Activated CD4-positive, alpha-beta memory T cell treated with anti-CD3 and anti-CD28 coated beads for 36 hours (primary cell): Measurements from ENCODE around the gene IGSF22. TPM values are rescaled to one million over a fixed set of nuclear protein-coding genes. Genes with fewer than 3 reads are reported as not detected.

Source experiments
- CTCF ChIA-PET: fragments of 350-600 bp; sonication (Branson Sonifier 250); formaldehyde crosslinking; loops from one replicate; lab custom pipeline; 2021; ENCODE audit warnings: antibody characterized with exemption, inconsistent platforms; lab: Charles Lee
- POLR2A ChIA-PET: fragments of 350-600 bp; sonication (Branson Sonifier 250); formaldehyde crosslinking; loops from one replicate; lab custom pipeline; 2021; ENCODE audit warnings: antibody characterized with exemption; lab: Charles Lee
- DNase-seq: peaks from one replicate; pipeline ENCODE4 v3.0.0-alpha.2; 2020
- H3K27ac Mint-ChIP-seq: one replicate; pipeline ENCODE4 v1.8.0; 2021; ENCODE audit warnings: mixed read lengths
- H3K27me3 Mint-ChIP-seq: one replicate; pipeline ENCODE4 v1.8.0; 2021; ENCODE audit warnings: mixed read lengths
- H3K36me3 Mint-ChIP-seq: one replicate; pipeline ENCODE4 v1.8.0; 2021; ENCODE audit warnings: mixed read lengths
- H3K4me1 Mint-ChIP-seq: one replicate; pipeline ENCODE4 v1.8.0; 2021; ENCODE audit warnings: low read depth, mixed read lengths
- H3K4me3 Mint-ChIP-seq: one replicate; pipeline ENCODE4 v1.8.0; 2021; ENCODE audit warnings: mild to moderate bottlenecking, mixed read lengths
- H3K9me3 Mint-ChIP-seq: one replicate; pipeline ENCODE4 v1.8.0; 2021; ENCODE audit warnings: mixed read lengths
- intact Hi-C: fragments of 100-400 bp; cut with micrococcal nuclease; formaldehyde crosslinking; loops from one replicate; pipeline ENCODE4 v1.15.1; 2023
- total RNA-seq, 2 experiments: library from RNA; stranded (reverse); gene quantifications; one replicate each; pipeline ENCODE4 v1.2.3, GENCODE V29; 2021

Gene IGSF22
- total RNA-seq, 2 experiments from 2014 or later = 0.85 to 1.00 TPM

DNA sequence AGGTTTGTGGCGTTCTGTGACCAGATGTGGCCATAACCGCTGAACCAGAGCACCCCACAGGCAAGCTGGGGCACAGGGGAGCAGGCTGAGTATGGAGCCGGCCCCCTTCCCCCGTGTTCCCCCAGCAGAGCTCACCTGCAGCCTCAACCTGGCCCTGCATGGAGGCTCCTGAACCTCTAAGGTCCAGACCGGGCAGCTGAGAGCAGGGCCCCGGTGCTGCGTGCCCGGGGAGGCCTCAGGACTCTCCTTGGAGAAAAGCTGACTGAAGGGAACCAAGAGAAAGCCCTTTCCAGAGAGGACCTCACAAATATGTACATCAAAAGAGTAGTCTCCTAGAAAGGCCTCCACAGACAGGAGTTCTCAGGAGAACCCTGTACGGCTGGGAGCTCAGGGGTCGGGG is 17.4 kb upstream of the IGSF22 start:
- Mint-ChIP-seq H3K27me3 (no peaks in the 10 kb centered on the region), H3K36me3 (no peaks in the 10 kb centered on the region), H3K4me1 (no peaks in the 10 kb centered on the region), H3K27ac (no peak overlapping the region), H3K9me3 (no peaks in the 10 kb centered on the region), H3K4me3 (no peak overlapping the region)
- no peak for DNase-seq
- intact Hi-C loops = no loop called here
- ChIA-PET POLR2A (no interaction called here), CTCF (interaction anchor here (1.1 to 2.7 kb wide), 2 partner anchors 12 to 21 kb away, joined by 4 to 9 read pairs; no protein-coding TSS in a partner anchor)

DNA sequence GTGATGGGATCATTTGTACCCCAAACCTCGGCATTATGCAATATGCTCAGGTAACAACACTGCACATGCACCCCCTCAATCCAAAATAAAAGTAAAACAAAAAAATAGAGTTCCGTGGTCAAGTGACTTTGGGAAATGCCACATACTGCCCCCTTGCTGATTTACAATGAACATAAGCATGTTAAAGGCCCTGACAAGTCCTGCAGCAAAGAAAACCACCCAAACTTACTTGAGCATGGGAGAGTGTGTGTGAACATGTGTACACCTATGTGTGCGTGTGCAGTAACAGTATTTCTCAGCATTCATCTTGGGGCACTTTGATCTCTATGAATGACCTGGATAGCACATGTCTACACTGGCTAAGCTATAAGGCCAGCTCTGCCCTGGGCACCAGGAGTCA is 15.8 kb upstream of the IGSF22 start:
- Mint-ChIP-seq H3K4me3 (no peak overlapping the region), H3K9me3 (no peaks in the 10 kb centered on the region), H3K27ac (no peak overlapping the region), H3K36me3 (no peaks in the 10 kb centered on the region), H3K27me3 (no peaks in the 10 kb centered on the region), H3K4me1 (no peaks in the 10 kb centered on the region)
- intact Hi-C loops = no loop called here
- no peak for DNase-seq
- POLR2A ChIA-PET = no interaction called here
- CTCF ChIA-PET = interaction anchor here (0.6 kb wide), 1 partner anchor 274 kb away, joined by 3 read pairs; no protein-coding TSS in a partner anchor

DNA sequence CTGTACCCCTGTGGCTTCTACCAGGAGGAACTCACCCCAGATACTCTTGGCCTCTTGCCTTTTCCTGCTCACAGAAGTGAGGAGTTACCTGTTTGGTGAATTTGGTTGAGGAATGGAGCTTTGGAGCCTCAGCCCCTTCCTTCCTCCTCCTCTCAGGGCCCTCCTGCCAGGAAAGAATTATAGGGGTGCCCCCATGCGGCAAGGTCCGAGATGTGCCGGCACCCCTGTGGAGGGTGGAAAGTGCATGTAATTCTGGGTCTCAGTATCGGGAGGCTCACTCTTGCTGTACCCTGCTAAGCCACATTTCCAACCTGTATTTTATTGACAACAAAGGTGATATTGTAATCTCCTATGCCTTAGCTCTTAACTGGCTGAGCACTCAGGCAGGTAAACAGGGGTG is 13.7 kb upstream of the IGSF22 start:
- H3K4me3 Mint-ChIP-seq = no peak overlapping the region
- H3K27ac Mint-ChIP-seq = no peak overlapping the region
- no peaks in the 10 kb centered on the region for H3K36me3 Mint-ChIP-seq
- no peaks in the 10 kb centered on the region for H3K4me1 Mint-ChIP-seq
- H3K9me3 Mint-ChIP-seq = no peaks in the 10 kb centered on the region
- H3K27me3 Mint-ChIP-seq = no peaks in the 10 kb centered on the region
- CTCF ChIA-PET = interaction anchor here (0.6 to 2.3 kb wide), 4 partner anchors 11 to 200 kb away, joined by 3 to 14 read pairs (median 5); no protein-coding TSS in a partner anchor
- DNase-seq = no peak
- intact Hi-C loops = no loop called here
- POLR2A ChIA-PET = no interaction called here

DNA sequence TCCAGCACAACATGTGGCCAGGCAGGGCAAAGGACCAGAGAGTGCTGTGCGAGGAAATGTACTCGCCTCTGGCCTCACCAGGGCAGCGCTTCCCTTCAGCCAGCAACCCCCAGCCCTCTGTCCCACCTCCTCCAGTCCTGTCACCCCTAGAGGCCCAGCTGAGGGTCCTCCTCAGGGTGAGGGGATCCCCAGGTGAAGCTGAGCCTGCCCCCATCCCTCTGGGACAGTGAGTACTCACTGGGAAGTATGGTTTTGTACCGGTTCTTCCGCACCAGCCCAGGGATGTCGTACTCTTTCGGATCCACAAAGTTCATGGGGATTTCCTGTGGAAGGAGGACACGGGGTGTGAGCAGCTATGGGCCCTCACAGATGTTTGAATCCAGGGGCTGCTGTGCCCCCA is 11.7 kb upstream of the IGSF22 start:
- Mint-ChIP-seq H3K27me3 (no peaks in the 10 kb centered on the region), H3K4me1 (no peaks in the 10 kb centered on the region), H3K9me3 (no peaks in the 10 kb centered on the region), H3K27ac (no peak overlapping the region), H3K36me3 (no peaks in the 10 kb centered on the region), H3K4me3 (no peak overlapping the region)
- ChIA-PET CTCF (interaction anchor here (0.8 to 2.1 kb wide), 3 partner anchors 10 to 22 kb away, joined by 3 to 8 read pairs (median 7); no protein-coding TSS in a partner anchor), POLR2A (no interaction called here)
- intact Hi-C loops = no loop called here
- no peak for DNase-seq

DNA sequence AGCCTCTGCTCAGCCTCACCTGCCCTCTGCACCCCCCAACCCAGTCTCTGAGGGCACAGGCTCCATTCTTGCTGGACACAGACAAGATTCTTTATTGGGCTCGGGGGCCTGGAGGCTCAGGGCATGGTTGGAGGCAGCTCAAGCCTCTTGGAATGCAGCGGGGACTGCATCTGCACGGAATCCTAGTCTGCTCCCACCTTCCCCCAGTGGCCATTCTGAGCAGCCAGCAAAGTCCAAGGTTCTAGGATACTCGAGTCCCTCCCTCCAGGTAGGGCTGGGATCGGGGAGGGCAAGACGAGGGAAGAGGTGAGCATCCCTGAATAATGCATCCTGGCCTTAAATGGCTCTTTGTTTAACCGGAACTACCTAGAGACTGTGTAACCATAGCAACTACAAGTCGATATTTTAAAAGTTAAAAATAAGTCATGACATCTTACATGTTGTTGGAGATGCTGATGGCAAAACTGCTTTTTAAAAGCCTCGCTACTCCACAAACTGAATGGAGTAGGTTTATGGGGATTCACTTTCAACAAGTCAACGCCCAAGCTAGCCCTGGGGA is 10.7 kb upstream of the IGSF22 start:
- CTCF ChIA-PET = interaction anchor here (0.6 to 2.1 kb wide), 2 partner anchors 9 to 501 kb away, joined by 4 to 7 read pairs; no protein-coding TSS in a partner anchor
- POLR2A ChIA-PET = no interaction called here
- intact Hi-C loops = no loop called here

DNA sequence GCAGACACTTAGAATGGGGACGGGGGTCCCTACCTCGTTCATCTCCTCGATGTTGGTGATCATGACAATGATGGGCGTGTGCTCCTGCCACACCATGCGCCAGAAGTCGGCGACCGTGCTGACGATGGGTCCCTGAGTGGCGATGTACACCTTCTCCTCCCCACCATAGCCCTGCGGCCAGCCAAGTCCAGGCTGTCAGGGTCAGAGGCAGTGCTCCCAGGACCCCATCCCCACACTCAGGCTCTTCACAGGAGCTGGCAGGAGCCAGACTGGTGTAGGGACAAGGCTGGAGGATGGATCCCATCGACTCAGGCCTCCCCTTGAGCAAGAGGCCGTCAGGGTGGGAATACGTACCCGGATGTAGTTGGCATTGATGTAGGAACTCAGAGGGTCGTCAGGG is 7.2 kb upstream of the IGSF22 start:
- no peak overlapping the region for H3K27ac Mint-ChIP-seq
- ChIA-PET POLR2A (no interaction called here), CTCF (interaction anchor here (1.0 to 6.3 kb wide), 5 partner anchors 10 to 193 kb away, joined by 4 to 62 read pairs (median 8); no protein-coding TSS in a partner anchor)
- no peak for DNase-seq
- H3K9me3 Mint-ChIP-seq = no peaks in the 10 kb centered on the region
- intact Hi-C loops = loop anchor here (5.0 kb wide), 1 partner anchor 491 kb away; no protein-coding TSS in a partner anchor
- H3K36me3 Mint-ChIP-seq = no peaks in the 10 kb centered on the region
- H3K27me3 Mint-ChIP-seq = no peaks in the 10 kb centered on the region
- no peak overlapping the region for H3K4me3 Mint-ChIP-seq
- no peaks in the 10 kb centered on the region for H3K4me1 Mint-ChIP-seq

More for the DNA sequence above, 10.7 kb upstream of the IGSF22 start:
- Mint-ChIP-seq H3K9me3 (no peaks in the 10 kb centered on the region), H3K27me3 (no peaks in the 10 kb centered on the region), H3K36me3 (no peaks in the 10 kb centered on the region), H3K4me3 (no peak overlapping the region), H3K27ac (no peak overlapping the region), H3K4me1 (no peaks in the 10 kb centered on the region)
- no peak for DNase-seq

DNA sequence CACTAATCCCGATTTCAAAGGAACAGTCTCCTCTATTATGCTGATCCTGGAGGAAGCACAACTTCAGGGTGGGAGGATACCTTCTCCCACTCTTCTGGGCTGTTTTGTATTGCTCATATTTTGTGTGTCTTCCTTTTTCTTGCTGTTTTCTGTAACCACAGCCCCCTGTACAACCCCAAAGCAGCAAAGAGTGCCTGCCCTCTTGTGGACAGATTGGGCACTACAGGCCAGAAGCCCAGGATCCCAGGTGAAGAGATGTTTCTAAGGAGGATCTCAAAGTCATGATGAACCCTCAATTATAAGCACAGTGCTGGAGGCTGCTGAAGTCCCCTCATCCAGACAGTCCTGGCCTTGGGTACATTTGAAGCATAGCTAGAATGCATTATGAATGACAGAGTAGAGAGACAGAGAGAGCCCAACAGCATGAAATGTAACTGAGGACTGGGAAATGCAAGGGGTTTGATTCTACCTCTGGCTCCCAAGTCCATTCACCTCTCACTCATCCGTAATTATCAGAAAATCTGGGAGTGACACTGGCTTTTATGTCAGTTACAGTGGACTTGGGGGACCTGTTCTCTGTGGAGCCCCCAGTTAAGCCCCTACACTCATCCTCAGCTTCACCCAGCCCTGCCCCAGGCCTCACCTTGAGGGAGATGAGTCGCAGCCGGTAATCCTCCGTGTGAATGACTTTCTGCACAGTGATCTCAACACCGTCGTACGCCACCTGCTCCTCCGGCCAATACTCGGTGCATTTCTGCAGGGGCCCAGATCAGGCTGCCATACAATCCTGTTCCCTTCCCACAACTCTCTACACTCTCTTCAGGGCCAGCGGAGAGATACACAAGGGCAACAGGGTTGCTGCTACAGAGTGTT is 6.2 kb upstream of the IGSF22 start:
- Mint-ChIP-seq H3K9me3 (no peaks in the 10 kb centered on the region), H3K4me1 (peaks cover 3% of the 10 kb centered on the region), H3K4me3 (no peak overlapping the region), H3K36me3 (no peaks in the 10 kb centered on the region), H3K27me3 (no peaks in the 10 kb centered on the region), H3K27ac (peak overlapping the region; percentile 15)
- CTCF ChIA-PET = interaction anchor here (0.5 to 6.3 kb wide), 19 partner anchors 8 to 616 kb away, joined by 3 to 62 read pairs (median 4); no protein-coding TSS in a partner anchor
- intact Hi-C loops = loop anchor here (1.0 to 5.0 kb wide), 3 partner anchors 32 to 617 kb away; no protein-coding TSS in a partner anchor
- peak; percentile 76 for DNase-seq
- POLR2A ChIA-PET = no interaction called here

DNA sequence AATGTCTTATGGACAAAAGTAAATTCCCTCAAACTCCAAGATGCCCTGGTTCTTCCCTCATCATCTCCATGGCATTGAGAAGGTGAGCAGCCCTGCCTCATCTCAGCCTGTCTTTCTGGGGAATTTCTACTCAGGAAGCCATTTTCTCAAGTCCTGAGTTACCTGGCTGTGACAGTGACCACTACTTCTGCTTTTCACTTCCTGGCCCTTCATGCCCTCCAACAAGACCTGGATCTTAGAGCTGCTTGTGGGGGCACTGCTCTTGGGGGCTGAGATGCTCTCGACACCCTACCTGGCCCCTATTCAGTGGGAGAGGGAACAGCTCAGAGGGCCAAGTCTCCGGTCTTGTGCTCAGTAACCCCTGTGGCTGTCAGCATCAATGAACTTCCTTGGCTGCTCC is 5.5 kb upstream of the IGSF22 start:
- POLR2A ChIA-PET = no interaction called here
- intact Hi-C loops = loop anchor here (2.0 to 5.0 kb wide), 2 partner anchors 489 to 617 kb away; no protein-coding TSS in a partner anchor
- Mint-ChIP-seq H3K27me3 (no peaks in the 10 kb centered on the region), H3K4me3 (no peak overlapping the region), H3K36me3 (no peaks in the 10 kb centered on the region), H3K27ac (peak overlapping the region; percentile 15), H3K9me3 (no peaks in the 10 kb centered on the region), H3K4me1 (peaks cover 3% of the 10 kb centered on the region)
- CTCF ChIA-PET = interaction anchor here (0.7 to 6.3 kb wide), 26 partner anchors 9 to 616 kb away, joined by 3 to 62 read pairs (median 4); no protein-coding TSS in a partner anchor
- no peak for DNase-seq

DNA sequence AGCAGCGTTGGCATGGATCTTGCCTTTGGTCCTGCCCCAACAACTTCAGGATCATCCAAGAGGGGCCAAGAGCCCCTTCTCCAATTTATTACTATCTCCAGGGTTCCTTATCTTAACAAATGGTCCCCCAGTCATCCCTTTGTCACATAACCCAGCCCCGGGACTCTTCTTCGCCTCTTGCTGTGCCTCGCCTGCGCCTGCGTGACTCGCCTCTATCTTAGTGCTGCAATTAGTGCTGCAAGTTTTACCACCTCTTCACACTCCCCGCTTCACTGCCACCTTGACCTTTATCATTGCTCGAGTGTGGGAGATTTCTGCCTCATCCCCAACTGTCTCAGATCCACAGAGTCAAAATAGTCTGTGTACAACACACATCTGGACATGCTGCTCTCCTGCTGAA is 4.0 kb upstream of the IGSF22 start:
- H3K27ac Mint-ChIP-seq = no peak overlapping the region
- ChIA-PET POLR2A (no interaction called here), CTCF (interaction anchor here (1.2 to 6.3 kb wide), 6 partner anchors 9 to 615 kb away, joined by 3 to 62 read pairs (median 26); no protein-coding TSS in a partner anchor)
- no peaks in the 10 kb centered on the region for H3K36me3 Mint-ChIP-seq
- intact Hi-C loops = loop anchor here (2.0 to 5.0 kb wide), 2 partner anchors 488 to 615 kb away; no protein-coding TSS in a partner anchor
- no peaks in the 10 kb centered on the region for H3K27me3 Mint-ChIP-seq
- no peaks in the 10 kb centered on the region for H3K9me3 Mint-ChIP-seq
- H3K4me3 Mint-ChIP-seq = no peak overlapping the region
- no peak for DNase-seq
- peaks cover 3% of the 10 kb centered on the region for H3K4me1 Mint-ChIP-seq

DNA sequence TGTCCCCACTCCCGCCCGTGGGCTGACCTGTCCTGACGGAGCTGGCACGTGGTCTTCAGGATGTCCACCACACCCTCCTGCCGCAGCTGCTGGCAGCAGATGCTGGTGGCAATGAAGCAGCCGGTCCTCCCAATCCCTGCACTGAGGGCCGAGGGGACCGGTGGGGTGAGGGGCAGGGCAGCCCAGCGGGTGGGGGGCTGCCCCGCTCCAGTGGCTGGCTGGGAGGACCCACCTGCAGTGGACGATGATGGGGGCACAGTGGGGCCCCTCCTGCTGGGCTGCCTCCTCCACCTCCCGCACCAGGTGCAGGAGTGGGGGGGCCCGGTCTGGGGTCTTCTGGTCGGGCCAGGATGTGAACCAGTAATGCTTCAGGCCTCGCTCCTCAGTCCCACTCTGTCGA is 3.4 kb upstream of the IGSF22 start:
- Mint-ChIP-seq H3K4me3 (no peak overlapping the region), H3K27me3 (no peaks in the 10 kb centered on the region), H3K36me3 (no peaks in the 10 kb centered on the region), H3K9me3 (no peaks in the 10 kb centered on the region), H3K27ac (no peak overlapping the region), H3K4me1 (peaks cover 3% of the 10 kb centered on the region)
- ChIA-PET CTCF (interaction anchor here (1.3 to 6.3 kb wide), 4 partner anchors 11 to 614 kb away, joined by 4 to 62 read pairs (median 26); no protein-coding TSS in a partner anchor), POLR2A (no interaction called here)
- intact Hi-C loops = no loop called here
- DNase-seq = no peak

DNA sequence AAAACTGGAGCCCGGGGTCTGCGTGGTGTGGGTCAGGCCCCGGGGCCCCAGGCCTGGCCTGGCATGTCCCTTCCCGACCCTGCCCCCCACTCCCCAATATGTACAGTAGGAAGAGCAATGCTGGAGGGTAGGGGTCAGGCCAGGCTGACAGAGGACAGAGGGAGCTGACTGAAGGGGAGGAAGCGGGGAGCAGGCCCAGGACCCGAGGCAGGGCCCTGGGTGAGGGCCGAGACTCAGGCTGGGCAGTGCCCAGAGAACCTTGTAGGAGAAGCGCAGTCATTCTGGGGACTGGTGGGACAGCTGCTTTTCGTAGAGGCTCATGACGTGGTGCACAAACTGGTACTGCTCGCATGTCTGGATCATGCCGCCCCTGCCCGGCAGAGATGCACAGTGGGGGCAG is 2.7 kb upstream of the IGSF22 start:
- Mint-ChIP-seq H3K4me1 (peaks cover 3% of the 10 kb centered on the region), H3K27ac (no peak overlapping the region), H3K4me3 (no peak overlapping the region), H3K9me3 (no peaks in the 10 kb centered on the region), H3K36me3 (no peaks in the 10 kb centered on the region), H3K27me3 (no peaks in the 10 kb centered on the region)
- intact Hi-C loops = no loop called here
- POLR2A ChIA-PET = no interaction called here
- CTCF ChIA-PET = interaction anchor here (0.6 to 6.3 kb wide), 13 partner anchors 12 to 614 kb away, joined by 3 to 62 read pairs (median 6); no protein-coding TSS in a partner anchor
- no peak for DNase-seq
